Loucy (cell line): ENCODE data around the gene NME4.

Experiments used
- H2AFZ ChIP-seq: fragments of 200-600 bp; sonication (generic); 2 replicates; pipeline ENCODE4 v1.6.0; 2016; ENCODE audit warnings: antibody characterized with exemption, mild to moderate bottlenecking, low read length, moderate library complexity
- H3F3A ChIP-seq: fragments of 200-600 bp; 2 replicates; pipeline ENCODE4 v1.6.0; 2016; ENCODE audit warnings: antibody characterized with exemption, low read depth, mild to moderate bottlenecking
- H3K27me3 ChIP-seq: fragments of 200-600 bp; sonication (generic); 2 replicates; pipeline ENCODE4 v1.6.1; 2014; ENCODE audit warnings: low read length, mild to moderate bottlenecking; ENCODE audit not compliant: insufficient read depth, poor library complexity, severe bottlenecking
- H3K36me3 ChIP-seq: fragments of 200-600 bp; sonication (generic); 2 replicates; pipeline ENCODE4 v1.6.1; 2016; ENCODE audit warnings: low read length; ENCODE audit not compliant: insufficient read depth
- H3K4me1 ChIP-seq: fragments of 200-600 bp; sonication (generic); 2 replicates; pipeline ENCODE4 v1.5.1; 2014; ENCODE audit warnings: low read length, mild to moderate bottlenecking; ENCODE audit not compliant: insufficient read depth, poor library complexity, severe bottlenecking
- H3K4me2 ChIP-seq: fragments of 200-600 bp; sonication (generic); 2 replicates; pipeline ENCODE4 v1.6.0; 2014; ENCODE audit warnings: antibody characterized with exemption, low read length, low read depth, mild to moderate bottlenecking; ENCODE audit not compliant: poor library complexity, severe bottlenecking
- H3K4me3 ChIP-seq: fragments of 200-600 bp; sonication (generic); 2 replicates; pipeline ENCODE4 v1.5.1; 2014; ENCODE audit warnings: low read length, mild to moderate bottlenecking, mixed read lengths; ENCODE audit not compliant: poor library complexity, severe bottlenecking
- H3K79me2 ChIP-seq: fragments of 200-600 bp; sonication (generic); 2 replicates; pipeline ENCODE4 v1.6.1; 2014; ENCODE audit warnings: low read length; ENCODE audit not compliant: insufficient read depth
- H3K9ac ChIP-seq: fragments of 200-600 bp; sonication (generic); 2 replicates; pipeline ENCODE4 v1.6.0; 2014; ENCODE audit warnings: mild to moderate bottlenecking, low read depth, low read length, moderate library complexity; ENCODE audit not compliant: poor library complexity, severe bottlenecking
- H3K9me2 ChIP-seq: fragments of 200-600 bp; sonication (generic); replicated peaks from 2 replicates; pipeline ENCODE4 v1.6.1; 2016; ENCODE audit warnings: low read depth, low read length, mixed read lengths
- H3K9me3 ChIP-seq: fragments of 200-600 bp; sonication (generic); 2 replicates; pipeline ENCODE4 v1.6.1; 2014; ENCODE audit warnings: mild to moderate bottlenecking, antibody characterized with exemption, low read length, low read depth; ENCODE audit not compliant: insufficient read depth
- H4K20me1 ChIP-seq: fragments of 200-600 bp; sonication (generic); 2 replicates; pipeline ENCODE4 v1.6.0; 2014; ENCODE audit warnings: antibody characterized with exemption, low read length, mild to moderate bottlenecking; ENCODE audit not compliant: insufficient read depth, poor library complexity, severe bottlenecking
- EZH2phosphoT487 ChIP-seq: fragments of 200-600 bp; IDR thresholded peaks from 2 replicates; pipeline ENCODE4 v1.6.1; 2018; ENCODE audit warnings: antibody characterized with exemption, mild to moderate bottlenecking, moderate library complexity, borderline replicate concordance
- TF ChIP-seq, protein P1 (sequence below): fragments of 200-600 bp; sonication (generic); conservative IDR thresholded peaks from 2 replicates; pipeline ENCODE4 v1.5.1; 2014; ENCODE audit warnings: mild to moderate bottlenecking, antibody characterized with exemption, low read length

Gene NME4

GRCh38 chr16:363110-363765 lies 33.8 kb upstream of the NME4 start:
- TF ChIP-seq, protein P1, sequence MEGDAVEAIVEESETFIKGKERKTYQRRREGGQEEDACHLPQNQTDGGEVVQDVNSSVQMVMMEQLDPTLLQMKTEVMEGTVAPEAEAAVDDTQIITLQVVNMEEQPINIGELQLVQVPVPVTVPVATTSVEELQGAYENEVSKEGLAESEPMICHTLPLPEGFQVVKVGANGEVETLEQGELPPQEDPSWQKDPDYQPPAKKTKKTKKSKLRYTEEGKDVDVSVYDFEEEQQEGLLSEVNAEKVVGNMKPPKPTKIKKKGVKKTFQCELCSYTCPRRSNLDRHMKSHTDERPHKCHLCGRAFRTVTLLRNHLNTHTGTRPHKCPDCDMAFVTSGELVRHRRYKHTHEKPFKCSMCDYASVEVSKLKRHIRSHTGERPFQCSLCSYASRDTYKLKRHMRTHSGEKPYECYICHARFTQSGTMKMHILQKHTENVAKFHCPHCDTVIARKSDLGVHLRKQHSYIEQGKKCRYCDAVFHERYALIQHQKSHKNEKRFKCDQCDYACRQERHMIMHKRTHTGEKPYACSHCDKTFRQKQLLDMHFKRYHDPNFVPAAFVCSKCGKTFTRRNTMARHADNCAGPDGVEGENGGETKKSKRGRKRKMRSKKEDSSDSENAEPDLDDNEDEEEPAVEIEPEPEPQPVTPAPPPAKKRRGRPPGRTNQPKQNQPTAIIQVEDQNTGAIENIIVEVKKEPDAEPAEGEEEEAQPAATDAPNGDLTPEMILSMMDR: no peak
- TF ChIP-seq EZH2phosphoT487: no peak
- Histone ChIP-seq H3K79me2 (no peaks in the 10 kb centered on the region), H3K27me3 (no peaks in the 10 kb centered on the region), H3F3A (no peaks in the 10 kb centered on the region), H3K9me3 (no peaks in the 10 kb centered on the region), H2AFZ (no peak overlapping the region), H3K4me3 (no peak overlapping the region), H3K9ac (no peak overlapping the region), H3K4me2 (no peak overlapping the region), H3K4me1 (no peaks in the 10 kb centered on the region), H3K9me2 (no peaks in the 10 kb centered on the region), H4K20me1 (no peaks in the 10 kb centered on the region), H3K36me3 (no peaks in the 10 kb centered on the region; the same call in 1 of the 2 replicates)

- Histone ChIP-seq H3K9ac (no peak overlapping the region), H3F3A (no peaks in the 10 kb centered on the region), H3K4me3 (no peak overlapping the region), H3K36me3 (no peaks in the 10 kb centered on the region; the same call in 1 of the 2 replicates), H3K79me2 (no peaks in the 10 kb centered on the region), H2AFZ (no peak overlapping the region), H3K9me3 (no peaks in the 10 kb centered on the region), H3K4me2 (no peak overlapping the region), H3K9me2 (no peaks in the 10 kb centered on the region), H3K27me3 (no peaks in the 10 kb centered on the region), H4K20me1 (no peaks in the 10 kb centered on the region), H3K4me1 (no peaks in the 10 kb centered on the region)
- TF ChIP-seq EZH2phosphoT487: no peak
- TF ChIP-seq, protein P1: no peak
These were observed 33.1 kb upstream of the NME4 start for GRCh38 chr16:363766-364490.

DNA sequence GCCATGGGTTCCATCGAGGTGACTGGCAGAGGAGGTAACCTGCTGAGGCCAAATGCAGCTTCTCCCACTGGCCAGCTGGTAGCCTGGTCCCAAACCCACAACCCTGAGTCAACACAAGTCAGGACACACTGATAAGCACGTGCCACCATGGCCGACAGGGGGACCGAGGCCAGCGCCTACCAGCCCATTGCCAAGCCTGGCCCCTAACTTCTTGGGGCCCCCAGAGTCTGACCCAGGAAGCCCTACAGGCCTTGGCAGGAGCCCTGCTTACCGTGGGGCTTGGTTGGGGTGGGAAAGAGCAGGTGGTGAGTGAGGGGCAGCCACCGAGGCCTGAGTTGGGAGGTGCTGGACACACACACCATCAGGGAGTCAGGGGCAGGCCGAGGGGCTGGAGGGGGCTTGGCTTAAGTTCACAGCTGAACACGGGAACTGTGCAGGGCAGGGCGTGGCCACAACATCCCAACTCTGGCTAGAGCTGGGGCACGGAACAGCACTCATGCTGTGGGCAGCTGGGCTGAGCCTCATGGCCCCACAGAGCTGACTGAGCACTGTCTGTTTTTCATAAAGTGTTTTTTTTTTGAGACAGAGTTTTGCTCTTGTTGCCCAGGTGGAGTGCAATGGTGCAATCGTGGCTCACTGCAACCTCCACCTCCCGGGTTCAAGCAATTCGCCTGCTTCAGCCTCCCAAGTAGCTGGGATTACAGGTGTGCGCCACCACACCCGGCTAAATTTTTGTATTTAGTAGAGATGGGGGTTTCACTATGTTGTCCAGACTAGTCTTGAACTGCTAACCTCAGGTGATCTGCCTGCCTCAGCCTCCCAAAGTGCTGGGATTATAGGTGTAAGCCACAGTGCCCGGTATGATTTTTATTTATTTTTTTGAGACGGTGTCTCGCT lies 32.2 kb upstream of the NME4 start:
- no peak overlapping the region for H3K4me2 ChIP-seq
- H4K20me1 ChIP-seq: no peaks in the 10 kb centered on the region
- H3K4me1 ChIP-seq: no peaks in the 10 kb centered on the region
- no peaks in the 10 kb centered on the region for H3K27me3 ChIP-seq
- no peak for TF ChIP-seq EZH2phosphoT487
- TF ChIP-seq, protein P1: no peak
- no peak overlapping the region for H3K4me3 ChIP-seq
- no peaks in the 10 kb centered on the region for H3K9me2 ChIP-seq
- no peaks in the 10 kb centered on the region; the same call in 1 of the 2 replicates for H3K36me3 ChIP-seq
- no peaks in the 10 kb centered on the region for H3K9me3 ChIP-seq
- H3K79me2 ChIP-seq: peaks cover 4% of the 10 kb centered on the region; the same call in 1 of the 2 replicates
- no peaks in the 10 kb centered on the region for H3F3A ChIP-seq
- no peak overlapping the region for H2AFZ ChIP-seq
- no peak overlapping the region for H3K9ac ChIP-seq
